GM21526 (cell line): ENCODE measurements around the gene CIAO2A.
"Not testable (repeated sequence)": the region's sequence is repeated elsewhere in the genome, so short reads cannot be mapped to it uniquely, and the experiment has no call there.

ENCODE experiments used
- ATAC-seq: cut with Tn5 transposase; IDR thresholded peaks from one replicate; pipeline ENCODE4 v1.9.1; 2021; ENCODE audit warnings: moderate library complexity; ENCODE audit not compliant: unreplicated experiment, low FRiP score

Gene CIAO2A

DNA sequence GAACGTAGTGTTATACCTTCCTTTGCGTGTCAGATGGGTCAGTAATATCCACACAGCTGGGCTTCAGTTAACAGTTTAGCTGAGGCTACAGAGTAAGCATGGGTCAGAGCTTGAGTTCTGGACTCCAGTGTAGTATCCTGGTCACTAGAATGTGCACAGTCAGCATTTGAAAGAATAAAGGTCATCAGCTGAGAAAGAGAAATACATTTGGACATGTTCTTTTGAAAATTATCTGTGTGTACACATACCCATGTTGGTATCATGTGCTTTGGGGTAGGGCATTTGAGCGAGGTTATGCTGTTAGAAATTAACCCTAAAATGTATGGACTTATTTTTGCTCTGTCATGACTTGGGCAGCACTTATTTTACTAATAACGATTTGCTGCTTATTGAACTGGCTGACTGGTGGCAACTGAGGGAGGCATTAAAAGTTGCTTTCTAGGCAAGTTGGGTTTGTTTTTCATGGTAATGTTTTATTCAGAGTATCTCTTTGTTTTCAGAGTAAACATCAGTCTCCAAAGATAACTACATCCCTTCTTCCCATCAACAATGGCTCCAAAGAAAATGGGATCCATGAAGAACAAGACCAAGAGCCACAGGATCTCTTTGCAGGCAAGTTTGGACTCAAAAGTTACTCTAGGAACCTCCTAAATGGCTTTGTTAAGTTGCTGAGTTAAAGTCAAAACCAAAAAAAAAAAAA is 18.6 kb upstream of the CIAO2A start:
- no peak for ATAC-seq

DNA sequence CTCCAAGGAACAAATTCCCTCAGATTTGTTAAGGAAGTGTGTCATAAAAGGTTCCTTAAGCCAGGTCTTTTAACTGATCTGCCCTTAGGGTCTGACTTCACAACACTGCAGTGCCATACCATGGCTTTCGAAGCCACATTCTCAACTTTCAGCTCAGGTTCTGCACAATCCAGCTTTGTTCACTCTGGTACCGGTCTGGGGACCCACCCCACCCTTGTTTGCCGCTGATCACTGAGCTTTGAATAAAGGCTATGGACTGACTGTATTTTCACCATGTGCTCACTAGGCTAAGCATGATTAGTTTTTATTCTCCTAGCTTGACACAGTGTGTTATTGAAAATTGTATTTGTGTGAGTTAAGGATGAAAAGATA is 18.0 kb upstream of the CIAO2A start:
- no peak for ATAC-seq

DNA sequence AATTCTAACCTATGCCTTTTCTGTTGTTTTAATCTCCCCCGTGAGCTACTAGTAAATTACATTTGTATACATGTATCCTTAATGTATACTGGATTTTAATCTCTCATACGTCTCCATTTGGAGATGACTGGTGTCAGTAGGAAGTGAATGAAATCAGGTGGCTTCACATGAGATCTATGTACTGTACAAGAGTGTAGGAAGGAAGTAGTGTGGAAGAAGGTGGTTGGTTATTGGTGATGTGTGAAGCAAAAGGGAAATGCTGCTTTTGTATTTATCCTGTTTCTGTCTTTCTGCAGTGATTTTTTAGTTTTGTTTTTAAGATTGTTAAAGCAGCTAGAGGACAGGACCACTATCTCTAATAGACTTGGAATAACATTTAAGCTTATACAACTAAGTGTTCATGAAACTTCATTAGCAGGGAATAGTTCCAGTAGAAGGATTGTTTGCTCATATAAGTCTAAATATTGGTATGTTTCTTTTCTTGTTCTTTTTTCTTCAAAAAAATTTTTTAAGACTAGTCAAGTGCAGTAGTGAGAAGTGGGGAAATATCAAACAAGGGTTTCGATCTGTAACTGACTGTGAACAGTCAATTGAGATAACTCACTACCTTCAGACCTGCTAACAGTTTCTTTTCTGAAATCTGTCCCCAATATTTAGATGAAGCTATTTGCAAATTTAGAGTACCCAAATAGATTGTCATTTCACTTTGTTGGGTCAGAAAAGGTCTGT is 17.5 kb upstream of the CIAO2A start:
- ATAC-seq: no peak

DNA sequence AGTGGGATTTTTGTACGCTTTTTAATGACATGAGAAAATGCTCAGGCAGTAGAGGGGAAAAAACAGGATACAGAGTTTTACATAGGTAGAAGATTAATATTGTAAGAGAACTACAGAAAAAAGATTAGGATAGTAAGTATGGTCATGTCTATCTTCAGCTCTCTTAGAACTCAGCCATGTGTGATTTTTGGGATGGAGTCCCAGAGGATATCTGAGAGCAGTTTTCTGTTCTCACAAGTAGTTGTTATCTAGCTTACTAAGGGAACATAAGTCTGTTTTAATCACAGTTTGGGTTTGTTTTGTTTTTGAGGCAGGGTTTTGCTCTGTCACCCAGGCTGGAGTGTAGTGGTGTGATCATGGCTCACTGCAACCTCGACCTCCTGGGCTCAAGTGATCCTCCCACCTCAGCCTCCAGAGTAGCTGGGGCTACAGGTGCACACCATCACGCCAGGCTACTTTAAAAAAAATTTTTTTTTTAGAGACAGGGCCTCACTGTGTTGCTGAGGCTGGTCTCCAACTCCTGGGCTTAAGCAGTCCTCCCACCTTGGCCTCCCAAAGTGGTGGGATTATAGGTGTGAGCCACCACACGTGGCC is 16.6 kb upstream of the CIAO2A start:
- ATAC-seq: not testable (repeated sequence)

DNA sequence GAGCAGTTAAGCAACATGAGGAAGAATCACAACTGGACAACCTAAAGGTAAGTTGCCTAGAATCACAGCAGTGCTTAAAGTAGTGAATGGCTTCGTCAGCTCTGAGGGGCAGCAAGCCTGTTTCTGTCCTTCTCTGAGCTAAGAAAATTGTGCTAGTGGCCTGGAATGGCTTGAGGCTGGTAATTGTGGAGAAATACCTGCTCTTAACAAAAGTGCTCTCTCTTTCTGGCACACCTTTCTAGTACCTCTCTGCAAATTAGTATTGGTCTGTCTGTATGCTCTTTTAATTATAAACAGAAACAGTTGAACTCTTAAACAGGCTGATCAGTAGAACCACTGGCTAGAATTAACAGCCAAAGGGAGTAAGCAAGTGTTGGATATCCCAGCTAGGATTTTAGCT is 13.7 kb upstream of the CIAO2A start:
- no peak for ATAC-seq

DNA sequence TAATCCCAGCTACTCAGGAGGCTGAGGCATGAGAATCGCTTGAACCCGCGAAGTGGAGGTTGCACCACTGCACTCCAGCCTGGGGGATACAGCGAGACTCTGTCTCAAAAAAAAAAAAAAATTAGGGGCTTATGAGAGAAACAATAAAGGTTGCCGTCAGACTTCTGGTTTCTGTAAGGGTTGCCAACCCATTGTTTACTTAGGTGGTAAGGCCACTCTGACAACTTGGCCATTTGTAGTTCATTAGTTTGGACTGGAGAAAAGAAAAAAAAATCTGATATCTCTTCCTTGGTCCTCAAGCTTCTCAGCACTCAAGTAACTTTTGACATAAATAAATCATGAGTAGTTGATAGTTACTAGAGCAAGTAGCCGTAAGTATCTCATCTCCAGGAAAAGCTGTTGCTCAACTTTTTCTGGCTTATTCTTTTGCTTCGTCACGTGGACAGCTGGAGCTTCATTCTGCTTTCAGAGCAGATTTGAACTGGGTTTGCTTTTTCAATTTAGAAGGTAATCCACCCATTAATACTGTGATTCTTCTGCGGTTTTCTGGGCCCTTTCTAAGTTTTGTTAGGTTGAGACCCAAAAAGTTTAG is 11.6 kb upstream of the CIAO2A start:
- no peak for ATAC-seq

DNA sequence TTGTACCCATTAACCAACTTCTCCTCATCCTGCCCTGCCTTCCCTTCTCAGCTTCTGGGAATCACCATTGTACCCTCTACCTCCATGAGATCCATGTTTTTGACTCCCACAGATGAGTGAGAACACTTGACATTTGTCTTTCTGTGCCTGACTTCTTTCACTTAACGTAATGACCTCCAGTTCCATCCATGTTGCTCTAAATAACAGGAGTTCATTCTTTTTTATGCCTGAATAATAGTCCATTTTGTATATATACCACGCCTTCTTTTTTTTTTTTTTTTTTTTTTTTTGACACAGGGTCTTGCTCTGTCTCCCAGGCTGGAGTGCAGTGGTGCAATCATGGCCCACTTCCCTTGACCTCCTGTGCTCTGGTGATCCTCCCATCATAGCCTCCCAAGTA is 8.9 kb upstream of the CIAO2A start:
- ATAC-seq: no peak

DNA sequence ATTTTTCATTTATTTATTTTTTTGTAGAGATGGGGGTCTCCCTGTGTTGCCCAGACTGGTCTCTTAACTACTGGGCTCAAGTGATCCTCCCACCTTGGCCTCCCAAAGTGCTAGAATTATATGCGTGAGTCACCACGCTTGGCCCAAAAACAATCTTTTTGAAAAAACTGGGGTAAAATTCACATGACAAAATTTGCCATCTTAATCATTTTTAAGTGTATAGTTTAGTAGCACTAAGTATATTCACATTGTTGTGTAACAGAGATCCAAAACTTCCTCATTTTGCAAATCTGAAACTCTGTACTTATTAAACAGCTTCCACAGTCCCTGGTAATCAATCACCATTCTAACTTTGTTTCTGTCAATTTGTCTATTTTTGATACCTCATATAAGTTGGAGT is 7.3 kb upstream of the CIAO2A start:
- ATAC-seq: no peak

DNA sequence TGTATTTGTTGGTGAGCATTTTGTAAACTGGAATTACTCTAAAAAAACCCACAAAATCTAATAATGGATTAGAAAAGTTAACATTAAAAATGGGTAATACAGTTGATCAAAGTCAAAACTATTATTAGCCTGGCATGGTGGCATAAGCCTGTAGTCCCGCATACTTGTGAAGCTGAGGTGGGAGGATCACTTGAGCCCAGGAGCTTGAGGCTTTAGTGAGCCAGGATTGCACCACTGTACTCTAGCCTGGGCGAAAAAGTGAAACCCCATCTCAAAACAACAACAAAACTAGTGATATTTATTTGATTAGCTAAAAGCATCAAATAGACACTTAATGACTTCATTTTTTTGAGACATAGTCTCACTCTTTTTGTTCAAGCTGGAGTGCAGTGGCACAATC is 5.7 kb upstream of the CIAO2A start:
- ATAC-seq: no peak

DNA sequence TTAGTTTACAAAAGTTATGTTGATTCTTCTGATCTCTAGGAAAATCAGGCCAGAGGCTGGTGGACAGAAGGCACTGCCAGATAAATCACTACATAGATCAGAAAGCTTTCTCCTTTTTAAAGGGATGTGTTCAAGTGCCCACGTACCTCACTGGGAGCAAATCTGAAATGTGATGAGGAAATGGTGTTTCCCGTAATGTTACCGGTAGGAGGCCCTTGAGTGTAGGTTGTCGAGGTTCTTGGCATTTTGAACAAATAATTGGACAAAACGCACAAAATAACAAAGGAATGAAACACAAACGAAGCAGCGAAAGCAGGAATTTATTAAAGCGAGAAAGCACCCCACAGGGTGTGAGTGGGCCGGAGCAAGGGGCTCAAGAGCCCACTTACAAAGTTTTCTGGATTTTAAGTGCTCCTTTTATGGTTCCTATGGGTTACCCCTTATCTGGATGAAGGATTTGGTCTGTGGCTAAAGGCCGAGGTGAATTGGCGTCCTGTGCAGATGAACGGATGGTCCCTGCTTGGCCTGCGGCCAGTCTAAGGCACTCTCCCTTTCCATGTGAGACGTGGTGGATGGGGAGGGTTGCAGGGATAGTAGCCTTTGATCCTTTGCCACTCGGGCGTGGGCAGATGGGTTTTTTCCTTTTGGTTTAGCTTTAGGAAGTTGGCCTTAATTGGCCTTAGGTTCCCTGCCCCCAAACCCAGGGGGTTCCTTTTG is 3.2 kb upstream of the CIAO2A start:
- ATAC-seq: no peak

DNA sequence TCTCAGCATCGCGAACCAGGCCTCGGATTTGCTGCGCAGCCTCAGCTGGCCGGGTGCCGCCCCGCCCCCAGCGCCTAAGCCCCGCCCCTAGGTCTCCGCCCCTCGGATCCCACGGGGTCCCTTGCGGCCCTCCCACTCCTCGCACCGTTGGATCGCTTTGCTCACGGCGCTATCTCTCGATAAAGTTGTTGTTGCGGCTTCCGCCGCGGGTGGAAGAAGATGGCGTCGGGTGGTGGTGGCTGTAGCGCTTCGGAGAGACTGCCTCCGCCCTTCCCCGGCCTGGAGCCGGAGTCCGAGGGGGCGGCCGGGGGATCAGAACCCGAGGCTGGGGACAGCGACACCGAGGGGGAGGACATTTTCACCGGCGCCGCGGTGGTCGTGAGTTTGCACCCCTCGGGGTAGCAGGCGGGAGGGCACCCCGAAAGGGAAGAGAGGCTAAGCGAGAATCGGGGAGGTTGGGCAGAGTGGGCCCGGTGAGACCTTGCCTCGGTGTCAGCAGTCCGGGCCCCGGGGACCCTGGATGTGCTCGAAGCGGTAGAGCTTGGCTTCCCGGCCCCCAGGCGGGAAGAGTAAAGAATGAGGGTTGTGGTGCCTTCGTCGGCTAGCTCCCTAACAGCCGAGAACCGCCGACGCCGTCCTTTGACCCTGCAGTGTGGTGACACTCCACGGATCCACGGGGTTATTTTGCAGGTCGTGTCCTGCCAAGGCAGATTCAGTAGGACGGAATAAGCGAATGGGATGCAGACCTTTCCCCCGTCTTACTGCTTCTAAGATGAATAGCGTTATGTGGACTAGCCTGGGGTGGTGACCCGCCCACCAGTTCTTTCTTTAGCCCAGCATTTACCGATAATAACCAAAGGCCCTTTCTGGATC is 2.4 kb upstream of the CIAO2A start, which contains the start of gene SNX1:
SNX1 (plus strand) TSS at position 188 of the 873 bp plus-strand sequence; CDS start at position 220, 32 bp downstream.
- ATAC-seq: peak; percentile 39

DNA sequence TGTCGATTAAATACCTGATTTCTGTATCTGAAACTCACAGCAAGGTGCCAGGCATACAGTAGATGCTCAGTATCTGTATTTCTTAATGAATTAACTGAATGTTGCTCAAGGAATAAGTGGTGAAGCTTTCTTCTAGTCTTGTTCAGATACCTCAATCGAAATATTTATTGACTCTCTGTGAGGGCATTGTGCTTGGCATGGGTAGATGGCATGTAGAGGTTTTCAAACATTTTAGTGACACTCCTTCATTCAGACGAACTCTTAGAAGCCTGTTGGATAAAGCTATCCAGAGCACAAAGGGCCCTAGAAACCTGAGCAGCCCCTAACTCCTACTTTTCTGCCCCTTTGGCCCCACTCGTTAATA is 1.8 kb upstream of the CIAO2A start:
- ATAC-seq: no peak

DNA sequence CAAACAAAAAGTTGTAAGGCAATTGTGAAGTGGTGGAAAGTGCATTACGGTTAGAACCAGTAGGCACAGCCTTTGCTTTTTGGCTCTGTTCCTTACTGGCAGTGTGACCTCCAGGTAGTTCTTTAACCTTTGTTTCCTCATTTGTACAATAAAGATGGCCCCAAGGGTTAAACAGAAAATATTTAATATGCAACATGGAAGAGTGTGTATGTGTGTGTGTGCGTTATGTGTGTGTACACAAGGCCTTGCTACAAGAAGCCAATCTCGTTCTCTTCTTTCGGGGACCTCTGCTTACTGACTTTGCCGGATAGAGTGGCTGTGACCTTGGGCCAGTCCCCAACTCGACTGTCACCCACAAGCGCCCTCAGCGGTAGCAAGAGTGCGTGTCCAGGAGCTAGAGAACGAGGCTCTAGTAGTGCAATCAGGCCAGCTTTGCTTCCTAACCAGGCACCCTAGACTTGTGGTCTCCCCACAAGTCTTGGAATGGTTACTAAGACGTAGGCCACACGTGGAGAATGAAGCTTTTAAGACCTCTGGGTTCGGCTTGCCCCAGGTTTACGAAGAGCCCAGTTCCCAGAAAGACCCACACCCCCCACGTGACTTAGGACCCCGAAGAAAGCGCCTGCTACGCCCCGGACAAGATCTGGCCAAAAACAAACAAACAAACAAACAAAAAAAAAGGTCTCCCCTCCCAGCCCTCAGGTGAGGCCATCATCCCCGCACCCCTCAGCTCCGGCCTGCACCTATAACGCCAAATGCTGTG is 593 bp downstream of the CIAO2A start:
- no peak for ATAC-seq

DNA sequence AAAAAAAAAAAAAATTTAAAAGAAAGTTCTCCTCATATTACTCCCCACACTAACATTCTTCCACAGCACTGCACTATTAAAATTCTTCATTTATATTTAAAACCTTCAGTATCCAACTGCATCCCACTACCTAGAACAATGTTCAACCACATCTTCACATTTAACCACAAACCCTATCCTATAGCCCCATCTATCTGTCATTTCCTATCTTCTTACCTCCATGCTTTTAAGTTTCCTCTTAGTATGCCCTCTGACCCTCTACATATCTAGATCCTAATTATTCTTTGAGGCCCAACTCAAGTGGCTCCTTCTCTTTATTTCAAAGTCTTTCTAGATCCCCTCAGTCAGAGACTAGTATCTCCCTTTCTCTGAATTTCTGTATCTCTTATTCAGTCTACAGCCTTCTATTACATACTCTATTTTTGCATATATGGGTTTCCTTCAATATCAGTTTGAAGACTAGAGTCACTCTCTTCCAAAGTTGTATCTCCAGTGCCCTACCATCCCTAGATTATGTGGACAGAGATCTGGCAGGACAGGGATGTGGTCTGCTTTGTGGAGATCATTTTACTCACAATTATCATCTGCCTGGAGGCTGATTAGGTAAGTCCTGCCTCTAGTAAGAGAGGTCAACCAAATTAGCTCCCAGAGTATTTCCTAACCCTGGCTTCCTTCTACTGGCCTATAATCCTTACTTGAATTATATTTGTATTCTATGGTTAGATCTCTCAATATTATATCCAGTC is 1.4 kb downstream of the CIAO2A start:
- ATAC-seq: no peak

DNA sequence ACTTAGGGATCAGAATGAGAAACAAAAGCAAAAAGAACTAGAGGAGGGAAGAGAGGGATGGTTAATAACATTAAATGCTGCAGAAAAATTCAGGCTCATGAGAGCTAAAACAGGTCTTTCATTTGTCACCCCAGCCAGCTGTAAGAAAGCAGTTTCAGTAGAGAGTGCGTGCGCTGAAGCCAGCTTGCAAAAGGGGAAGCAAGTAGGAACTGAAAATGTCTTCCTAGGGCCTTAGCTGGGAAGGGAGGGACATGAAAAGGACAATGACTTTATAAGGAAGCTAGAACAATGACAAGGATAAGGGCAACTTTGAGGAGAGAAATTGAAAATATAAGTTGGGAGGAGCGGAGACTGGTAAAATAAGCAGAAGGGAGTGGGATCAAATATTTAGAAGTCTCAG is 3.1 kb downstream of the CIAO2A start:
- ATAC-seq: no peak

DNA sequence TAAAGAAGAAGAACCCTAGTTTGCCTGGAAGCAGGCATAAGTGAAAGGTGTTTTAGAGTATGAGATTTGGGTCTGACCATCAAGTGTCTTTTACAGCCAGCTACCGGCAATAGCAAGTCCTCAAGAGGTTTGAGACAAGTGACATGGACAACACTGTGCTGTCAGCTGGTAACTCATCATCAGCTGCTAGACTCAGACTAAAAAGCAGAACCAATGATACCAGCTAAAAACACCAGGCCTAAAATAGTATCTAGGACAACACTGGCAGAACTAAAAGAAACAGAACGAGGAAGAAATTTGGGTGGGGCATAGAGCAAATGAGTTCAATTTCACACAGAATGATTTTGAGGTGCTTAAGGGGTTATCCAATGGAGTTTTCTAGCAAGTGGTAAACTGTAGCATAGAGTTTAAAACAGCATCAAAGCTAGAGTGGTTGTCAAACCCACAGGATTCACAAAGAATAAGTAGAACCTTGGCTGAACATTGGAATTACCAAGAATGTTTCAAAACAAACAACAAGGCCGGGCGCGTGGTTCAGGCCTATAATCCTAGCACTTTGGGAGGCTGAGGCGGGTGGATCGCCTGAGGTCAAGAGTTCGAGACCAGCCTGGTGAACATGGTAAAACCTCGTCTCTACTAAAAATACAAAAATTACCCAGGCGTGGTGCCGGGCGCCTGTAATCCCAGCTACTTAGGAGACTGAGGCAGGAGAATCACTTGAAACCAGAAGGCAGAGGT is 3.9 kb downstream of the CIAO2A start:
- ATAC-seq: no peak

DNA sequence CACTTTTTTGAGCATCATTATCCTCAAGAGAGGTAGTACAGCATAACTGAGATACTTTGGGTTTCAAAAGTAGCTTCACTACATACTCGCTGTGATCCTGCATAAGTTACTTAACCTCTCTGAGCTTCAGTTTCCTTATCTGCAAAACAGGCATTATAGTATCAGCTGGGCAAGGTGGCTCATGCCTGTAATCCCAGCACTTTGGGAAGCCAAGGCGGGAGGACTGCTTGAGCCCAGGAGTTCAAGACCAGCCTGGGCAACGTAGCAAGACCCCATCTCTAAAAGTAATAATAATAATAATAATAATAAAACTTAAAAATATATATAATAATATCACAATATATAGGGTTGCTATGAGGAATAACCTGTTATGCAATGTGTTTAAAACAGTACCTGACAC is 10.9 kb downstream of the CIAO2A start:
- ATAC-seq: no peak

DNA sequence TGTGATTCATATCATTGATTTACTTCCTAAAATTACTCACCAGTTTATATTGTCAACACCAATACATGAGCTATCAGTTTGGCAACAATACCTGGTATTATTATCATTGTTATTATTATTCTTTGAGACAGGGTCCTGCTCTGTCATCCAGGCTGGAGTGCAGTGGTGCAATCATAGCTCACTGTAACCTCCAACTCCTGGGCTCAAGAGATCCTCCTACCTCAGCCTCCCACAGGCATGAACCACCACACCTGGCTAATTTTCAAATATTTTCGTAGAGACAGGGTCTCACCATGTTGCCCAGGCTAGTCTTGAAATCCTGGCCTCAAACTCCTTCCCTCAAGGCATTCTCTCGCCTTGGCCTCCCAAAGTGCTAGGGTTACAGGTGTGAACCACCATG is 20.1 kb downstream of the CIAO2A start:
- ATAC-seq: not testable (repeated sequence)
